AML-193 (cell line): ENCODE results near the gene CPT1B.
"Not testable (repeated sequence)": the region's sequence is repeated elsewhere in the genome, so short reads cannot be mapped to it uniquely, and the experiment has no call there.

Source experiments
- DNase-seq, 2 experiments: peaks; one replicate each; lab custom pipeline; 2025; lab: John Stamatoyannopoulos, UW

The CPT1B gene

DNA sequence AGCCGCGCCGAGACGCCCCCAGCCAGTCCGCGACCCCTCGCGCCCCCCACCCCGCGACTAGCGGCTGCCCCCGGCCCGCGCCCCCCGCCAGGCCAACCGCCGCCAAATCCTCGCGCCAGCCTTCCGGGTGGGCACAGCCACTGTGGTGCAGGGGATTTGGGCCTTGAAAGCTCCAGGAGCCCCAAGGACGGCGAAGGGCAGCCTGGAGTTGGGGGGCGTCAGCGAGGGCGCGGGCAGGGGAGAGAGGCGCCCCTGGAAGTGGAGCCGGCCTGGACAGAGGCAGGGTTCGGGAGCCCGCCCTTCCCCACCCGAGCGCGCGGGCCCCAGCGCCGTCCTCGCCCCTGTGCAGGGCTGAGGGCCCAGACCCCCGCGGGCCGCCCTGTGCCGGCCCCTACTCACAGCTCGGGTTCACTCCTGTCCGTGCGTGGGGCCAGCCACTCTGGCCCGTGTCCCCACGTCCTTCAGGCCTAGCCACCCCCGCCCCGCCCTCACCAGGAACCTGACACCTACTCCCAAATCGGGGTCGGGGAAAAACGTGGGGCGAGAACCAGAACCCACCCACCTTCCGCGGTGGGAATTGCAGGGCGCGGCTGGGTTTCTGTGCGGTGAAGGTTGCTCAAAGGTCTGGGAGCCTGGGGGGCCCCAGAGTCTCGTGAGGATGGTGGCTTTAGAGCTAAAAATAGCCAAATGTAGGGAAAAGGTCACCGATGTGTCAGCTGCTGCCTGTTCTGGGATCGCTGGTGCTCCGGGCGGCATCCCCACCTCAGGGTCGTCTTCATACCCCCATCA is at the start of gene CPT1B:
CPT1B (minus strand) TSS at position 441 of the 789 bp plus-strand sequence. CDS start 512 bp downstream, outside the sequence.
- DNase-seq, result no peak

DNA sequence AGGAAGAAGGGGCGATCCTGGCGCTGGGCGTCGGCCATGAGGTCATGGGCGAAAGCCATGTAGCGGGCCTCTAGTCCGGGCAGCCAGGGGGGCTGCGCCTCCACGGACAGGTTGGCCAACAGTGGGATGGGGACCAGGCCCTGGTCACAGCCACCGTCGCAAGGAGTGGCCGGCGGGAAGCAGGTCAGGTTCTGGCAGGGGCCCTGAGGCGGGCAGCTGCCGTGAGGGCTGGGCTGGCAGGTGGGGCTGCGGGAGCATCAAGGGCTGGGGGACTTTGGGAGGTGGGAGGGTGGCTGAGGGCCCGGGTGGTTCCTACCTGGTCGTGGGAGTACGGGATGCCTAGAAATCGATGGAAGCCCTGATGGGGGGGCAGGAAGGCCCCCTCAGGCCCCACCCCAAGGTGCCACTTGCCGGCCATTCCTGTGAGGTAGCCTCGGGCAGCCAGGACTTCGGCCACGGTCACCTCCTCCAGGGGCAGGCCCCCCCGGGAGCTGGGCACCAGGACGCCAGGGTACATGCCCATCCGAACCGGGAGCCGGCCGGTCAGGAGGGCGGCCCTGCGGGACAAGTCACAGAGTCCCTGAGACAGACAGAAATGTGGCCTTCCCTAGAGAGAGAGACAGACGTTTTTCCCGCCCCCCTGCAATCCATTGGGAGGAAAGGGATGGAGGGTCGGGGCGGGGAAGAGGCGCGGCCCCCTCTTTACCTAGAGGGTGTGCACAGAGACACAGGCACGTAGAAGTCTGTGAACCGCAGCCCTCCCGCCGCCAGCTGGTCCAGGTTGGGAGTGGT is 48.8 kb upstream of the CPT1B start:
- DNase-seq, result no peak

DNA sequence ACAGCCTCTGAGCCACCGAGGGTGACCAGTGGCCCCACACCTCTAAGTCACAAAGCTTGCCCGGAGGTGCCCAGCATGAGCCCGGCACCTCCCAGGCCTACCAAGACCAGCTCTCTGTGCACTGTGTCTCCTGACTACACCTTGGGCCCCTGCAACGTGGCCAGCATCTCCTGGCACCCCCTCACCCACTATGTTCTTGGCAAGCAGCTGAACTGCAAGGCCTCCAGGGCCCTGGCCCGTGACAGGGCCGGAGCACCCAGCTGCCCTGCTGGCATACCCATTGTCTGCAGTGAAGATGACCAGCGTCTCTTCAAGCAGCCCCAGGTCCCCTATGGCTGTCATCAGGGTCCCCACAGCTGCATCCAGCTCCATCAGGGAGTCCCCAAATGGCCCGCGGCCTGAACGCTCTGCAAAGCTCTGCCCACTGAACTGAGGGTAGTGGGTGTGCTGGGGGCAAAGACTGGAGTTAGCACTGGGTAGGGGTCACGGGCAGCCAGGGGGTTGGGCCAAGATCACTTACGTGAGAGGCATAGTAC is 48.2 kb upstream of the CPT1B start:
- no peak for DNase-seq

DNA sequence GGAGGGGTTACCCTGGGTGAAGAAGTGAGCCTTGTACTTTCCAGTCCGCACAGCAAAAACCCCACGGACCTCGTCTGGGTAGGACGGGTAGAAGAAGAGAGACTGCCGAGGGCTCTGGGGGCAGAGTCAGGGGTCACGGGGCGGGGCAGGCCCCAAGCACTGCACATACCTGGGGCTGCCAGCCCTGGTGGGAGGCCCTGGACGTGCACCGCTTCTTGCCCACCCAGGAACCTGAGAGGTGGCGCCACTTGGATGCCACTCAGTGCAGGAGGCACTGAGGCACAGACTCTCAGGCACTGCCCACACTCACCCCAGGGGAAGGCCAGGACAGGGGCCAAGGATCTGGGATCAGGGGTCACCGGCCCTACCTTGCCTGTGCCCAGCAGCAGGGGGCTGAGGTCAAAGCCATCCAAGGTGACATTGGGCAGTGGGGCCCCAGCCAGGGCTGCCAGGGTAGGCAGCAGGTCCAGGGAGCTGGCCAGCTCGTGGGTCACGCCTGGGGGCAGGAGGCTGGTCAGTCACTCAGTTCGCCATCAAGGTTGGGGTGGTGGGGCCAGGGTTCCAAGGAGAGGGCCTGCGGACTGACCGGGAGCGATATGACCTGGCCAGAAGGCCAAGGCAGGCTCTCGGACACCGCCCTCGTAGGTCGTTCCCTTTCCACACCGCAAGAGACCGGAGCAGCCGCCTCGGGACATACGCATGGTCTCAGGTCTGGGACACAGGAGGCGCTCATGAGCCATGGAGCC is 47.5 kb upstream of the CPT1B start:
- no peak for DNase-seq

DNA sequence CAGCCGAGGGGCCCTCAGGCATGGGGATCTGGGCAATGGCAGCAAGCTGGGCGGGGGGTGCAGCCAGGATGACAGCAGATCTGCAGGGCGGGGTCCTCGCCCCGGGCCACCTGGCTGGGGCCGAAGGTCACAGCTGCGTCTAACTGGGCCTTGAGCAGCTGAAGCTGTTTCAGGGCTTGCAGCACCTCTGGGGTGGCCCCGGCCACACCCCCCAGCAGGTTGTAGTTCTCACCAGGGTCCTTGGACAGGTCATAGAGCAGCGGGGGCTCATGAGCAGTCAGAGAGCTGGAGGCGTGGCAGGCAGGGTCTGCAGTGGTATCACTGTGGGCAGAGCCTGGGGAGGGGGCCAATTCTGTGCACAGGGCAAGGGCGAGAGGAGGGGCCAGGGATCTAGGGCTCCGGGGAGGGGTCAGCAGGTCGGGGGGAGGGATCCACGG is 46.9 kb upstream of the CPT1B start:
- no peak for DNase-seq

DNA sequence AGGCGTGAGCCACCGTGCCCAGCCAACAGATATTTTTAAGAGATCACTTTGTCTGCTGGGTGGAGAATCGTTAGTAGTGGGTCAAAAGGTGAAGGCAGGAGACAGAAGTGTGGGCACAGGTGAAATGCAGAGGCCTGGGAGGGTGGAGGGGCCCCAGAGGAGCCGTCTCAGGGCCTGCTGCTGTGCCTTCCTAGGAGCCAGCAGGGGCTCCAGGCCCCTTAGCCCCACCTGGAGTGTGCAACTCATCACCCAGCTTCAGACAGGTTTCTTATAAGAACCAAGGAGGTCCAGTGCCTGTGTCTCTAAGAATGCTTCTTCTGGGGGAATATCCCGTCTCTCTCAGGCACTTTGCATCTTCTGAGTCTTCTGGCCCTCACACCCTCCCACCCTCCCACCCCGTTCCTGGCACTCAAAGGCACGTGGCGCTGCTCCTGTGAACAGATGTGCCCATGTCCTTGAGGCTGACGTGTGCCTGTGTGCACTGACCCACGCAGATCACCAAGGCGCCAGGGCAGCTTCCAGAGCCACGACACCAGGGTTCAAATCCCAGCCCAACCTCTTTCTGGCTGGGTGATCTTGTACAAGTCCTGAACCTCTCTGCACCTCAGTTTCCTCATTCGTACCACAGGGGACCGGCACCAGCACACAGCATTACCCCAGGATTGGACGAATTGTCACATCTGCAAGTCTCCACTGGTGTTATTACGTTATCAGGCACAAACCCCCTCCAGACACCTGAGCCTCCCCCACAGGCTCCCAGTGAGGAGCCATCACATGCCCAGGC is 46.3 kb upstream of the CPT1B start:
- DNase-seq, result no peak

DNA sequence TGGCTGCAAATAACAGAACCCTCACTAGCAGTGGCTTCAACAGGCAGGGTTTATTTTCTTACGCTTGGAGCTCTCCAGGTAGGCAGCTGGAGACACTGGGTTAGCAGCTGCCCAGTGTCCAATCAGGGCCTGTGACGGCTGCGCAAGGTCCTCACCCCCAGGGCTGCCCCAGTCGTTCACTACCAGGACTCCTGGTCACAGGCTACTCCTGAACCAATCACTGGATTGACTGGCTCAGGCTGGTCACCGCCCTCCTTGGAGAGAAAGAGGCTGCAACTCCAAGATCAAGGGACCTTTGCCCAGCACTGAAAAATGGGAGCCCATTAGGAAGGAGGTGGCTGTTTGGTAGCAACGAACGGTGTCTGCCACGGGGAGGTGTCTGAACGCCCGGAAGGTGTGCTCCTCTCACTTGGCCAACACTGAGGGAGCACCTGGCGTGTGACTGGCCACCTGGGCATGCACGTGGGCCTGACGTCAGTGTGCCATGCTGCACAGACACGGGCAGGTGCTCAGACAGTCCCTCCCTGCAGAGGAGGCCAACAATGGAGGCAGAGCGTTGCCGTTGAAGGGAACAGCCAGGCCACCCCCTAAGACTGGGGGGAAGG is 44.6 kb upstream of the CPT1B start:
- no peak for DNase-seq

DNA sequence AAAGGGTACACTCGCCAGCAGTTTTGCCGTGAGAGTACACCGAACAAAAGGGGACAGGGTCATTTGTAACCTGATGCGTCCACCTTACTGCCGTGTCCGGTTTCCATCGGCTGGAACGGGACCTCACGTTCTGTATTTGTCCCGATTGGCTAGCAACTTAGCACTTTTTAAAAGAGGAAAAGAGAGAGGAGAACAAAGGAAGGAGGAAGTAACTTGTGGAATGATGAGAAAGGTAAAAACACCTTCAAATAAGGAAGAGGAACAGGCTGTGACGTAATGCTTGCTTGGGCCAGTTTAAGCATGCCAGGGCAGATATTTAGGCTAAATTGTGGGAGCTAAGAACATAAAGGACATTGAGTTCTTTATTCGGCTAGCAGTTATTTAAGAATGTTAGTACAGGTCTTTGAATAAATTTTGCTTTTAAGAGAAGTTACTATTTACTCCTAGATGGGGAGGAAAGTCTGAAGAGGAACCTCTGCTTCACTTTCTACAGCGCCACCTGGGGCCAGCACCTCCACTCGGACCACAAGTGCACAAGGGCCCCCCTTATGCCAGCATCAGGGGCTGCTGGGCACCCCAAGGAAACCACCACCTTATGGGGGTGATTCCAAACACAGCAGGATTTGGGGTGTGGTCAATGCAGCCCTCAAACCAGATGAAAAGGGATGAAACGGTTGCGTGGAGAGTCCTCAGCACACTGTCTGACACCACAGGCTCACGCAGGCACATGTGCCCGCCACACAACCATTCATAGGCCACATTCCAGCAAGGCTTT is 43.9 kb upstream of the CPT1B start:
- DNase-seq, result peak; percentile 13 to 35

DNA sequence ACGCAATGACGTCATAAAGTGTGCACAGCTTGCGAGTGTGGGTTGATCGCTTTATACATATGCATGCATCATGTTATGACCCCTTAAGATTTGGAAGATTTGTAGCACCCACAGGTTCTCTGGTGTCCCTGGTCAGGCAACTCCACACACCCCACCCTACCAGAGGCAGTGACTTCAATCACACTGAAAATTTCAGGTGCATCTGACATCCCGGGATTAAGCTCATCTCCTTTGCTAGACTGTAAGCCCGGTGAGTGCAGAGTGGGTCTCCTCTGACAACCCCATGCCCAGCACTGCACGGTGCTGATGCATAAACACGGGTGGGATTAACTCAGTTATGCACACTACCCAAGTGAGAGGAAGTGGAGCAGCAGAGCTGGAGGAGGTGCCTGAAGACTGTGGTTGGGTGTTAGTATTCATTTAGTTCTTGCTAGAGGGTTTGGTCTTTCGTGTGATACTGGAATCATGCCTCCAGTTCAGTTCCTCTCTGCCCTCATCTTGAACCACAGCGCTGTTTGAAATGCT is 43.2 kb upstream of the CPT1B start:
- peak; percentile 31 to 43 for DNase-seq

DNA sequence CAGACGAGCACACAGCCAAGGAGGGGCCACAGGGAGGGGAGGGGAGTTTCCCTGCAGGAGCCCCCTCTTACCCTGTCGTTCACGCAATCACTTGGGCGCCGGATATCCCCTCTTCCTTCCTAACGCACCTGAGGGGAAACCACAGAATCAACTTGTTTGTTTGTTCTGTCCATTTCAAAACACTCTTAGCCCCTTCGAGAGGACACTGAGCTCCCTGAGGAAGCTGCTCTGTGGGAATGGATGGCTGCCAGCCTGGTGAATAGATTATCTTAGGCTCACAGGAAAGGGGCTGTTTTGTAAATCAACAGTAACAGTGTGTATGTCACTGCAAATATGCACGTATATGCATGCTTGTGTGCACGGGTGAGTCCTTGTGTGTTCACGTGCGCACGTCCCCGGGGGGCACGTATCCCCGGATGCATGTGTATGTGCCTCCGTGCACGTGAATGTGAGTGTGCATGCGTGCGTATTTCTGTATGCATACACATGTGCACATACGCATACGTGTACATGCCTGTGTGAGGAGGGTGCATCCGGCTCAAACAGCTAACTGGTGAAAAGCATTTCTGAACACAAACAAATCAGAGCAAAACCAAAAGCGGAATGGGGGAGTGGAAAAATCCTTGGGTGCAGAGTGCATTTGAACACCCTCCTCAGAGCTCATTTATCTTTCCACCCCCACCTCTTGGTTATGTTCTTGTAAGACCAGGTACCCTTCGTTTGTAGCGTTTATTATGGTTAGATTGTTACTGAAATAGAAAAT is 42.5 kb upstream of the CPT1B start:
- DNase-seq, result no peak

DNA sequence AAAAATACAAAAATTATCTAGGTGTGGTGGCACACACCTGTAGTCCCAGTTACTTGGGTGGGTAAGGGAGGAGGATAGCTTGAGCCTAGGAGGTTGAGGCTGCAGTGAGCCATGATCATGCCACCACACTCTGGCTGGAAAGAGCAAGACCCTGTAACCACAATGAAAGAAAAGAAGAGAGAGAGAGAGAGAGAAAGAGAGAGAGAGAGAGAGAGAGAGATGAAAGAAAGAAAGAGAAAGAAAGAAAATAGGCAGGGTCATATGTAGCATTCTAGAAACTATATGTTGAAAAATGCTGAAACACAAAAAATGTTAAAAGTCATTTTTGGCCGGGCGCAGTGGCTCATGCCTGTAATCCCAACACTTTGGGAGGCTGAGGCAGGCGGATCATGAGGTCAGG is 36.1 kb upstream of the CPT1B start:
- not testable (repeated sequence) for DNase-seq

DNA sequence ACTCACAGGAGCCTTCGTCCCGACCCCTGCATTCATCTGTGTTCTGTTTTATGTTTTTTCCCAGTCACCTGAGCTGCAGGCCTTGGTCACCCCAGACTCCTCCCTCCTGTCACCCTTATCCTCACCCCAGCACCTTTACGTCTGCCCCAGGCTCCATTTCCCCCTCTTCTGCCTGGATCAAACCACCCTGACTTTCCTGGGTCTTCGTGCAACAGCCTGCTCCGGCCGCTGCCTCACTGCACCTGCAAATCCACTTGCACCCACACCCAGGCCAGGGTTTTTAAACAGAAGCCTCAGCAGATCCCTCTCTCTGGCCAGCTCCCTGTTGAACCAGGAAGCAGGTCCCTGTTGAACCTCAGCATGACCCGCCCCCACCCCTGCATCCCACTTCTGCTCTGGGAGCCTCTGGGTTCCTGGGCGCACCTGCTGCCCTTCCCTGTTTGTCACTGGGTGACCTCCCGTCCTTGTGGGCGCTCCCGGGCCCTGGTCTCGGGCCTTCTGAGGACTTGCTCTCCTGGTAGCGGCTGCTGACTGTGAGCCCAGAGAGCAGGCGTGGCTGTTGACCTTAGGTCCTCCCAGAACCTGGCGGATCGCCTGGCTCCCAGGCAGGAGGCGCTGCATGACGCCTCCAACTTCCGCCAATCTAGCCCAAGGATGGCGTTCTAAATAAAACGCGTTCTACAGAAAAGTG is 35.2 kb upstream of the CPT1B start:
- DNase-seq, result no peak

DNA sequence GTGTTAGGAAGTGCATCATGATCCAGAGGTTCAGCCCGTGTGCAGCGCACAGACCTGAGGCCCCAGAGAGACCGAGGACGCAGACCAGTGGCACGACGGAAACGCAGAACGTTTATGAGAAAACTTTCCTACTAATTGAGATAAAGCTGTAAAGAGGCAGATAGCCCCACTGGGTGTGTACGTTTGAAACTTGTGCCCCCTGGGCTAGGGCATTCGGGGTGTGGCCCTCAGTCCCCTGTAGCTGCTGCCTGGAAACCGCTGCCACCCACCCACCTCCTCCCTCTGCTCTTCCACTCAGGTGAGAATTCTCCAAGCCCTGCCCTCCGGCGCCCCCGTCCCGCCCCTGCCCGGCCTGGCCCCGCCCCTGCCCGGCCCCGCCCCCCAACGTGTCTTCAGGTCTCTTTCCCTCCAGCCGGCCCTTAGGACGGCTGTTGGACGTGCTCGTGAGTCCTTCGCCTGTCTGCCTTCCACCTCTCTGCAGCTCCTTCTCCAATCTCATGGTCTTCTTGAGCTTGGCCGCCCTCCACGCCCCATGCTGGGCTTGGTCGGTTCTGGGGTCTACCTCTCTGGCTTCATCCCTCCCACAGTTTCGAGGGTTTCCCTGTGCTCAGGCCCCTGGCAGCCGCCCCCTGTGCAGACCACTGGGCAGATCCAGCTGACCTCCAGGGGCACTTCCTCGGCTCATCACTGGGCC is 34.4 kb upstream of the CPT1B start:
- DNase-seq, result no peak

DNA sequence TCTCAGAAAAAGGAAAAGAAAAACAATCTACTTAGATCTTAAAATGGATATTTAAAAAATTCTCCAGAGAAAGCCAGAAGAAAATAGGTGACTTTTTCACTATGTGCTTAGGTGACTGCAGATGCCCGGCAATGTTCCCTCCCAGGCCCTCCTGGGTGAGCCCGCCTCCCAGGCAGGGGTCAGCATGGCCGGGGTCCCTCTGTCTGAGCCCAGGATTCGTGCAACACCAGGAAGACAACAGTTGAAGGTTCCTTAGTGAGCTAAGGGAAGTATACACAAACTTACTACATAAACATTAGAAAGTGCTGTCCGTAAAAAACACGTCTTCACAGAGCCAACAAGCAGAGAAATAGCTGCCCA is 33.9 kb upstream of the CPT1B start:
- DNase-seq, result no peak

DNA sequence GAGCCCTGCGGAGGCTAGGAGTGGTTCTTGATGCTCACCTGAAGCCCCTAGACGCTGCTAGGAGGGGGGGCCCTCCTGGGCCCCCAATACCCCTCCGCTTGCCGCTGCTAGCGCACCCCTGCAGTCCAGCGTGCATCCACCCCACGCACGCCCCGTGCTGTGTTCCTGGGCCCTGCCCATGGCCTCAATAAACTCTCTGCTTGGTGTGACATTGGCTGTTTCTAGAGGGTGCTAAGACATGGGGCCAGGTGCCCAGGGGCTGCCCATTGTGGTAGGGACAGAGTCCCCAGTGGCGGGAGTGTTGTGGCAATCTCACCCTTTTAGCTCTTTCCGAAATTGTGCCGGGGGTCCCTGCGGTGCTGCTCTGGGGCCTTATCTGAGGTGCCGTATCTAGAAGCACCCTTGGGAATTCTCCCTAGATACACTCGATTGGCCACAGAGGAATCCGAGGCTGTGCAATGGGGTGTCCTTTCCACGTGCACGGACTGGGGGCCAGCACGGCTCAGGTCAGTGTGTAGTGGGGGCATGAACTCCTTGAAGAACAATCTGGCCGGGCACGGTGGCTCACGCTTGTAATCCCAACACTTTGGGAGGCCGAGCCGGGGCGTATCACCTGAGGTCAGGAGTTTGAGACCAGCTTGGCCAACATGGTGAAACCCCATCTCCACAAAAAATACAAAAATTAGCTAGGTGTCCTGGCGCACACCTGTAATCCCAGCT is 33.3 kb upstream of the CPT1B start:
- no peak for DNase-seq

DNA sequence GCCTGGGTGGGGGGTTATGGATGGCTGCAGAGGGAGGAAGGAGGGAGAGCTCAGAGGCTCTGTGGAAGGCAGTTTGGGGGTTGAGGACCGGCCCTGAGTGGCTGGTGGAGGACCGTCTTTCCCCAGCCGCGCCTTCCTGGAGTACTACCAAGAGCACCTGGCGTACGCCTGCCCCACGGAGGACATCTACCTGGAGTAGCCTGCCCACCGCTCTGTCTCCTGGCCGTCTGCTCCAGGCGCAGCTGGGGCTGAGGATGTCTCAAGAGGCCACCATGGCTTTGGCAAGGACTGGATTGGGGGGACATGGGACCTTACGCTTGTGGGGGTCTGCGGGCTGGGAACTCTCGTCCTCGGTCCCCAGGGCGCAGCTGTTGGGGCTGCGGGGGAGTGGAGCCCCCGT is 32.4 kb upstream of the CPT1B start:
- no peak for DNase-seq

DNA sequence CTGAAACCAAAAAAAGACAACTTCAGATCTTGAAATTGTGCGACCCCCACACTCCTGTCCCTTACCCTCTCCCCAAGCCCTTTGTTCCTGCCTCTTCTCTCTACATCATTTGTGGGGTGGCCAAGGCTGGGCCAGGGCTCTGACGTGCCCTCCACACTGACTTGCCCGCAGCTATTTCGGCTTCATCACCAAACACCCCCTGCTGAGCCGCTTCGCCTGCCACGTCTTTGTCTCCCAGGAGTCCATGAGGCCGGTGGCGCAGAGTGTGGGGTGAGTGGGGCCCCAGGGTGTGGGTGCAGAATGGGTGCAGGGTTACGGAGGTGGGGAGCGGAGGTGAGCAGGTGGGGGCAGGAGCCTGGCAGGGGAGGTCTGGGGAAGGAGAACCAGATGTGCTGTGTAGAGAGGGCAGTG is 31.8 kb upstream of the CPT1B start:
- no peak for DNase-seq
